ENCODE measurements around the gene NAA80. TPM values are rescaled to one million over a fixed set of nuclear protein-coding genes. Genes with fewer than 3 reads are reported as not detected.

Gene NAA80
- total and polyA plus RNA-seq, 2 of the 13 experiments (the other 11 are each of a cell fraction or from before 2014, with no cell fraction given): 3.4 to 8.7 TPM

GRCh38 chr3:50260027-50260941 lies 38.9 kb downstream of the NAA80 start (continued):
- no peak for TF ChIP-seq SIN3B (IDR thresholded peaks at IDR 0.05; ENCODE audit: low read length)
- TF ChIP-seq FOXK2 (IDR thresholded peaks at IDR 0.05): no peak
- TF ChIP-seq STAT6 (CRISPR knock-in tag; IDR thresholded peaks at IDR 0.05; ENCODE audit: borderline replicate concordance): peak; percentile 48; the same call in 1 of the 2 replicates
- peak; percentile 97 for TF ChIP-seq TBX2 (CRISPR knock-in tag; IDR thresholded peaks at IDR 0.05; ENCODE audit: borderline replicate concordance)
- no peak; the same call in 1 of the 2 replicates for TF ChIP-seq FOSL1 (CRISPR knock-in tag; IDR thresholded peaks at IDR 0.05; ENCODE audit: borderline replicate concordance)
- TF ChIP-seq GABPA (IDR thresholded peaks at IDR 0.05; ENCODE audit: low read depth, low read length): no peak
- 0 out of 2 replicates have a peak, but pooled peaks have one; percentile 11 for TF ChIP-seq GABPA (CRISPR knock-in tag; IDR thresholded peaks at IDR 0.05; ENCODE audit: low read depth)
- TF ChIP-seq ZBTB42 (CRISPR knock-in tag; IDR thresholded peaks at IDR 0.05): peak; percentile 66; the same call in 1 of the 2 replicates
- peak; percentile 57; the same call in 1 of the 2 replicates for TF ChIP-seq ZNF878 (CRISPR knock-in tag; IDR thresholded peaks at IDR 0.05)
- peak; percentile 13 for TF ChIP-seq TBL1XR1 (IDR thresholded peaks at IDR 0.05; ENCODE audit: borderline replicate concordance, low read length, partially characterized antibody)
- no peak for TF ChIP-seq NFE2L2 (IDR thresholded peaks at IDR 0.05; ENCODE audit: low read length)
- no peak for TF ChIP-seq AKNA (CRISPR knock-in tag; IDR thresholded peaks at IDR 0.05; ENCODE audit: borderline replicate concordance)
- no peak for TF ChIP-seq SETDB1 (CRISPR knock-in tag; IDR thresholded peaks at IDR 0.05; ENCODE audit: borderline replicate concordance)
- no peak for TF ChIP-seq BORCS8-MEF2B (CRISPR knock-in tag; IDR thresholded peaks at IDR 0.05)
- TF ChIP-seq GFI1 (CRISPR knock-in tag; IDR thresholded peaks at IDR 0.05; ENCODE audit: borderline replicate concordance): peak; percentile 56; the same call in 1 of the 2 replicates
- peak; percentile 93; the same call in 1 of the 2 replicates for TF ChIP-seq ZNF703 (CRISPR knock-in tag; IDR thresholded peaks at IDR 0.05; ENCODE audit: borderline replicate concordance)
- TF ChIP-seq ZNF616 (CRISPR knock-in tag; IDR thresholded peaks at IDR 0.05; ENCODE audit: low read depth): no peak
- no peak for TF ChIP-seq ZNF484 (CRISPR knock-in tag; IDR thresholded peaks at IDR 0.05; ENCODE audit: borderline replicate concordance, low read depth)
- TF ChIP-seq ZBTB49 (CRISPR knock-in tag; IDR thresholded peaks at IDR 0.05; ENCODE audit: borderline replicate concordance): no peak
